NCI-H748 treated with DMSO at 0.1 percent for 48 hours (cell line): ENCODE measurements around the gene KCNIP4.
"Not testable (repeated sequence)": the region's sequence is repeated elsewhere in the genome, so short reads cannot be mapped to it uniquely, and the experiment has no call there.

Experiments
- DNase-seq: peaks from one replicate; lab custom pipeline; 2025; lab: John Stamatoyannopoulos, UW

Gene KCNIP4

DNA sequence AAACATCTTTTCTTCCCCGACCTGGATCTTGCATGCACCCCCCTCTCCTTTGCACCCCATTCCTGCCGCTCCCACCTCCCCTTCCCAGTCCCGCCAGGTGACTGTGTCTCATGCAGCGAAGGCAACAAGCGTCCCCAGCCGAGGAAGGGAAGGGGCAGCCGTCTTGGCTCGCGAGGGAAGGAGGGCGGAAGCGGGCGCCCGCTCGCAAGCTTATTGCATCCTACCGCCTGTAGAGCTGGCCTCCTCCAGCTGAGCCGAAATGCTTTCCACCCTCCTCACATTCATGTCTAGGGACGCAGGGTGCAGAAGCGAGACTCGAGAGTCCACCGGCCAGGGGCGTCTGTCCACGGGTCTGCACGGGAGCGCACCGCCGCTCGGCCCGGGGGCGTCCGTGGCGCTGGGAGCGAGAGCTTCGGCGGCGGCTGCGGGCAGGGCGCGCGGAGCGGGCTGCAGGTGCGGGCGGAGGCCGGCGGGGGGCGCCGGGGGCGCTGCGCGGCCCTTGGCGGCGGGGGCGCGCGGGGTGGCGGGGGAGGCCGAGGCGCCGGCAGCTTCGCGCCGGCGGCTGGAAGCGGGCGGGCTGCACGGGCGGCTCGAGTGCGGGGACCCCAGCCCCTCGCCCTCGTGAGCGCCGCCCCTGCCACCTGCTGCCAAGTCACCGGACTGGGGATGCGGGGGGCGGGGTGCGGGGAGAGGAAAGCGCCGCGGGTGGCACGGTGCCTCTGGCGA is at the start of gene KCNIP4:
KCNIP4 (minus strand) TSS at position 426 of the 726 bp plus-strand sequence.
- DNase-seq: no peak

DNA sequence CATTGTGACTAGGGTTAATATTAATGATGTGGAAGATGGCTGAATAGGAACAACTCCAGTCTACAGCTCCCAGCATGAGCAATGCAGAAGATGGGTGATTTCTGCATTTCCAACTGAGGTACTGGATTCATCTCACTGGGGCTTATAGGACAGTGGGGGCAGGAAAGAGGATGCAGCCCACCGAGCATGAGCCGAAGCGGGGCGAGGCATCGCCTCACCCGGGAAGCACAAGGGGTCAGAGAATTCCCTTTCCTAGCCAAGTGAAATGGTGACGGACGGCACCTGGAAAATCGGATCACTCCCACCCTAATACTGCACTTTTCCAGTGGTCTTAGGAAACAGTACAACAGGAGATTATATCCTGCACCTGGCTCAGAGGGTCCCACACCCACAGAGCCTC is 48.0 kb upstream of the KCNIP4 start:
- DNase-seq: not testable (repeated sequence)

DNA sequence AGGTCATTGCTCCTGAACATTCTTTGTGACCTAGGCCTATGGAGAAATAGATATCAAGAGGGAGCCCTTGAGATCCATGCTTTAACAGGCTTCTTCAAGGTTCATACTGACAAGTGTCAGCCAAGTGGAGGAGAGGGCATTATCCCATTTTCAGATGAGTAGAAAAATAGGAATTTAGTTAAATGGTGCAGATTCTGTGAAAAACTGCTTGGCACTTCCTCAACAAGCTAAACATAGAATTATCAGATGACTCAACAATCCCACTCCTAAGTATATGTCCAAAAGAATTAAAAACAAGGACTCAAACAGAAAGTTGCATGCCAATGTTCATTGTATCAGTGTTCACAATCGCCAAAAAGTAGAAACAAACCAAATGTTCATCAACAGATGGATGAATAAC is 43.8 kb upstream of the KCNIP4 start:
- no peak for DNase-seq

DNA sequence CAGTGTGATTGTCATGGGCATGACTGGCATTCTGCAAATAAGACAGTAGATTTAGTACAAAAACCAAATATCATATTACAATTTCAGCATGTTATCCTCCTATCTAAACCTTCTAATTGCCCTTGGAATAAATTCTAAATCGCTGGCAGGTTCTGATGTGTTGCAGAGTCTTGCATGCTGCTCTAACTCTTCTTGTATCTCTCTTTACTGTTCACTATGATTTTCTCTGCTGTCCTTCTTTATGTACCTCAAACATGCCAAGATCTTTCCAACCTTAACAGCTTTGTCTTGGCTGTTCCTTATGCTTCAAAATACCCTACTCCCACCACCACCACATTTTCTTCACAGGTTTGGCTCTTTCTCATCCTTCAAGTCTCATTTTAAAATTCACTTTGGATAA is 43.0 kb upstream of the KCNIP4 start:
- no peak for DNase-seq

DNA sequence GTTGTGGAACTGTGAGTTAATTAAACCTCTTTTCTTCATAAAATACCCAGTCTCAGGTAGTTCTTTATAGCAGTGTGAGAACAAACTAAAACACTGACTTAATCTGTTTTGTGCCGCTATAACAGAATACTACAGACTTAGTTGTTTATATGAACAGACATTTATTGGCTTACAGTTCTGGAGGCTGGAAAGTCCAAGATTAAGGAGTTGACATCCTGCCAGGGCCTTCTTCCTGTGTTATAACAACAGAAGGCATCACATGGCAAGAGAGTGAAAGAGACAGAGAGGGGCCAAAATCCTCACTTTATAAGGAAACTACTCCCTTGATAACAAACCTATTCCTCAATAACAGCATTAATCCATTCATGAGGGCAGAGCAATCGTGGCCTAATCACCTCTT is 42.5 kb upstream of the KCNIP4 start:
- no peak for DNase-seq

DNA sequence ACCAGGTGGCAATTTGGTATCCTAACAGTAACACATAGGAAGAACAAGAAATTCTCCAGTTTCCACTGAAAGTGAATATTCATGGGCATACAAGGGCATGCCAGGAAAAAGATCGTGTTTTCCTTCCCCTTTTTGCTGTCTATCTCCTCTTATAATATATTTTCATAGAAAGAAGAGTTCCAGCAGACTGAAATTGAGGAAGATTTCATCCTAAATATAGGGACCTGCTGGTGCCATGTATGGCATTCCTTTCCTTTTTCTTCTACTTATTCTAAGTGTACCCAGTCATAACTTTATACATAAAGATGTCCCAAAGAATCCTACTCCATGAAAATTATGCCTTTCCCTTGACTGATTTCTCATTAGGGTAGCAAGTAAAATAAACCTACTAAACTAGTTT is 40.8 kb upstream of the KCNIP4 start:
- DNase-seq: no peak

DNA sequence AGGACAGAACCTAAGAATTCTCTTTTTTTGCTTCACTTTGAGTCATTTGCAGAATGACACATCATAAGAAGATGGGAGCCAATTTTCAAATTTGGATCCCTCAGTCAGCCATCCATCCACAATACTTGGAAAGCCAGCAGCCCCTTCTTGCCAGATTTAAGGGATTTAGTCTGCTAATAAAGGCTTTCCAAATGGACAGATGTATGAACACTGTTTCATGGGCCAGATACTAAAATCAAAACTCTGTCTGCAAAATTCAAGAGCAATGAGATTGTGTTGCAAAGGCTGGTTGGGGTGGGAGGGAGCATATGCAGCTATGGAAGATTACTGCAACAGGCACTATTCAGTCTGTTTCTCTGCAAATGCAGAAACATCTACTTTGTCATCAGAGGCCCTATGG is 37.7 kb upstream of the KCNIP4 start:
- DNase-seq: no peak

DNA sequence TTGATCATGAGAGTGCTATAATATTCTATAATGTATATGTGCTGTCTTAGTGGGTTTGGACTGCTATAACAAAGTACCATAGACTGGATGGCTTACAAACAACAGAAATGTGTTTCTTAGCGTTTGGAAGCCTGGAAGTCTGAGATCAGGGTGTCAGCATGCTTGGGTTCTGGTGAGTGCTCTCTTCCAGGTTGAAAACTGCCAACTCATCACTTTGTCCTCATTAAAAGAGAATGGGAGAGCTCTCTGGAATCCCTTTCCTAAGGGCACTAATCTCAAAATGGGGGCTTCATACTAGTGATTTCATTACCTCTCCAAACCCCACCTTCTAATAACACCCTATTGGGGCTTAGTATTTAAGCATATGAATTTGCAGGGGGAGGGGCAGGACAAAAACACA is 33.5 kb upstream of the KCNIP4 start:
- no peak for DNase-seq

DNA sequence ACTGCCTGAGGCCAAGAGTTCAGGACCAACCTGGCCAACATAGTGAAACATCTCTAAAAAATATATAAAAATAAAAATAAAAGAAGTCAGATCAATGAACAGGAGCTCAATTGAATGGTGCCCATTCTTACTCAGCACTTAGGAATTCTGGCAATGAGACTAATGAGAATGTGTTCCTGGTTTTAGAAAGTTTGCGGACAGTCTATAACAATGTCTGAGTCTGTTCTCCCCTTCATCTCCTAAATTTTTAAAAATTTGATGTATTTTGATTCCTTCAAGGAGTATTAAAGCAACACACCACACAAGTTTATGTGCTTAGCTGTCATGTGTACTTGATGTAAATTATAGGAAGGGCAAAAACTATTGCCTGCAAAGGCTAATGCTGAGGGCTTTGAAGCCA is 30.6 kb upstream of the KCNIP4 start:
- no peak for DNase-seq

DNA sequence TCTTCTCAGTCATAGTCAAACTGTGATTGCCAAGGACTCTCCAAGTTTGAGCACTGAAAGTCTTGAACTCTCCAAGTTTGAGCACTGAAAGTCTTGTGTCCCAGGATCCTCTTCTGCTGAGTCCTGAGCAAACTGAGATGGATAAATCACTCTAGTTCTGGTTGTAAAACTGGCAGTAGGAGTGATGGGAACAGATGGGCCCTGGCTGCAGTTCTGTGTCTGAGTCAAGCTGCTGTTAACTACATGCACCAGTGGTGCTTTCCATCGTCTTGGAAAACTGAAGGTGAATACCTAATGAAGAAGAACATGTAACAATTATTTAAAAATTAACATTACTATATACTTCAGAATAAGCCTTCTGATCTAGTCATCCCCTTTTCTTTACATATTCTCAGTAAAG is 27.6 kb upstream of the KCNIP4 start:
- DNase-seq: no peak

DNA sequence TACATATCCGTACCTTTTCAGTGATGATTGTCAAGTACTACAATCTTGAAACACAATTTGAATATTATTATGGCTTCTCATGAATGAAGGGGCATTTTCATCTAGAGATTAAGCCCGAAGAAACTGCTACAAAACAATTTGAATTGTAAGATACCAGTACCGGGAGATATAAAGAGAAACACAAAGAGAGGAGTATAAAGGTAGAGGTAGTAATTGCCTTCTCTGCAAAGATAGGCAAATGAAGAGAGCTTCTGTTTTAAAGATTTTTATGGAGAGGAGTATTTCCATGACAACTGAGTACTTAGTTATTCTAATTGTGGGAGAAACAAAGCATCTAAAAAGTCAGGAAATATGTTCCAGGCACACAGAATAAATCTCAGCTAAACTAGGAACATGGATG is 25.3 kb upstream of the KCNIP4 start:
- DNase-seq: no peak

DNA sequence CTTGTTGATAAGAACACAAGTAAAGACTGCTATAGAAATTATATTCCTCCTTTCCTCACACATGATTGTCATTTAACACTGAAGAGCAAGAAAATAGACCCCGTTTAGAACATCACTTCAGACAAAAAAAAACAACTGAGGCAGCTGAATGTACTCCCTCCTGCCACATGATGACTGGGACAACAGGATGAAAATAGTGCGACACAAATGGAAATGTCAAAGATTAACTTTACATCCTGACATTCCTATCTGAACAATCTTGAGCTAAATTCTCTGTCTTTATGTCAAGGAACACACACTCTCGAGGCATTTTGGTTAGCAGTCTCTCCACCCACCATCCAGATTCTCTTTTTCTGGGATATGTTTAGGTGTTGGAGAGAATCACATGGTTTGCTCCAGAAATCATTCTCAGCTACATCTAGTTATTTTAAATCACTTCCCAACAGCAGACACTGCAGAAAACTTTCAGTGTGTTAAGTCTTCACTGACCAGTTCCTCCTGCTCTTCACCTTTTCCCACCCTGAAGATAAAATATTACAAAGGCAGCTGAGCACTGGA is 16.3 kb upstream of the KCNIP4 start:
- DNase-seq: no peak

DNA sequence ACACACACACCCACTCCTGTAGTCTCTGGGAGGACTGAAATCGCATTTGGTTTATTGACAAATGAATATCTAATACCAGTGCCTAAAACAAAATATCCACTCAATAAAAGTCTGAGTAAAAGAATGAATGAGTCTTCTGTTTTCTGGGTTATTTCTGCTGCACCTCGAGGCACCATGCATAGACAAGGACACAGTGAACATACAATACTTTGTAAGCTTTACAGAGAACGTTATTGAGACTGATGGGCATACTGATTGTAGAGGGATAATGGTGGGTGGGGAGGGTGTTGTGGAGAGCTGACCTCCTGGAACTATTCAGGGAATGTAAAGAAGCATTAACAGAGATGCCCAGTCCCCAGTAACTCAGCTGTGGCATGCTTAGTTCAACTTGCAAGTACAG is 14.1 kb upstream of the KCNIP4 start:
- no peak for DNase-seq

DNA sequence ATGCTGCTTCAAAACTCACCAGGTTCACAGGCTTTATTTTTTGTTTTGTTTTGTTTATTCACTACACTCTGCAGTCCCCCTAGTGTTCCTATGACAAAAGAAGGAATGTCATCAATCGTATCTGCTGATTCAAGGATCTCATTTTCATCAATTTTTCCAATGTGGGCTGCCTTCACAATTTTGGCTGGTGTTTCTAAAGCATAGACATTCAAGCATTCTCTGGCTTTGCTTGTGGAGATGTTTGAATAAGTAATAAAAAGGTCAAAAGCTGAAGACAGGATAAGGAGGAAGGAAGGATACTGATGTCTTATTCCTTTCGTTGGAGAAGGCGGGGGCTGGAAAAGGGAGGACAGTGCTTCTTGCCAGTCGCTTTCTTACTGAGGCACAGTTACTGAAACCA is 12.2 kb upstream of the KCNIP4 start:
- DNase-seq: no peak

DNA sequence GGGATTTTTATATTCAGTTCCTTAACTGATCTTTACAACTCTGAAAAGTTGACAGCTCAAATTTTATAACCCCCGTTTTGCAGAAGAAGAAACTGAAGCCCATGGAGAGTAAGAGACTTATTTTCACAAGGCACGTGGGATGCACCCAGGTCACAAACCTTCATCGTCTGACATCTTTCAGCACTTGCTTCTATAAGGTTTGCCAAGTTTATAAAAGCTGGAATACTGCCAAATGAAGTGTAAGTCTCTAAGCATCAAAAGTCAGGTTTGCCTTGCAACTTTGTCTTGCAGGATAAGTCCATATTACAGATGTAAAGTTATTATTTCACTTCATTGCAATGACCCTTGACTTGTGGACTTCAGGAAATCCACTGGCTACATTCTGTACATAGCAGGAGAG is 6.3 kb upstream of the KCNIP4 start:
- no peak for DNase-seq

DNA sequence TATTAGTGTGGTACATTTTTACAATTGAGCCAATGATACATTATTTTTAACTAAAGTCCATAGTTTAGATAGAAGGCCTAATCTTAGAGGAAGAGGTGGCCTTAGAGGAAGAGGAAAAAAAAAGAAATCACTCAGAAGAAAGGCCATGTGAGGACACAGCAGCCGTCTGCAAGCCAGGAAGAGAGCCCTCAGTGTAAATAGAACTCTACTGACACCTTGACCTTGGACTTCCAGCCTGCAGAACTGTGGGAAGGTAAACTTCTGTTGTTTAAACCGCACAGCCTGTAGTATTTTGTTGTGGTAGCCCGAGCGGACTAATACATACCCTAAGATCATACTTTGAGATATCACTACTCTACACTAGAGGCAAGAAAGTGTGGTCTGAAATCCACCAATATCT is 5.1 kb upstream of the KCNIP4 start:
- DNase-seq: no peak

DNA sequence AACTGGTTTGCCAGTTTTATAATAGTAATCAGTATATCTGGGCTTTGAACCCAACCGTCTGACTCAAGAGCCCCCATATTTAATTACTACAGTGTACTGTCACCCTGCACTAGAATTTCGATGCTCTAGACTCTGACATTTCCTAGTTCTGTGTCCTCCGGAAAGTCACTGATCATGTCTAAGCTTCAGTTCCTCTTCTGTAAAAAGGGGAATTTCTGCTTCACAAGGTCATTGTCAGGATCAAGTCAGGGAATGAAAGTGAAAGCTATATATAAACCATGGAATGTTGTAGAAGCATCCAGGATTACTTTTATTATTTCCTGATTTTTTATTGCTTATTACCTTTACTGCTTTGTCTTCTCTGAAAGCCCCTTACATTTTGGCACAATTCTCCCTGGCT is 4.0 kb upstream of the KCNIP4 start:
- DNase-seq: no peak

DNA sequence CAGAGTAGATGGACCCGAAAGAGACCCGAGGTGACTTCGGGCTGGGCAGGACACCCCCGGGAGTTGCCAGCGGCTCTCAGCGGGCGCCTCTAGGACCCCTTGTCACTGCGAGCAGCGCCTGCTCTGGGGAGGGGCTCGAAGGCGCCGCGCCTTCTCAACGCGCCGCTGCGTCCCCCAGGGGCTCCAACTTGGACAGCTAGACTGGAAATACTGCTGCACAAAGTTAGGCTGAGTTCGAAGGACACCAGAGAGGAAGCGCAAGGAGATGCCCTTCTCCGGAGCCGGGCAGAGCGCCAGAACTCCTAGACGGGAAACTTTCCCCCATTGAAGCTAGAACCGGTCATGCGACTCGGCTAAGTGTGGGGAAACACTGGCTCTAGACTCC is 493 bp upstream of the KCNIP4 start:
- DNase-seq: peak; percentile 21

DNA sequence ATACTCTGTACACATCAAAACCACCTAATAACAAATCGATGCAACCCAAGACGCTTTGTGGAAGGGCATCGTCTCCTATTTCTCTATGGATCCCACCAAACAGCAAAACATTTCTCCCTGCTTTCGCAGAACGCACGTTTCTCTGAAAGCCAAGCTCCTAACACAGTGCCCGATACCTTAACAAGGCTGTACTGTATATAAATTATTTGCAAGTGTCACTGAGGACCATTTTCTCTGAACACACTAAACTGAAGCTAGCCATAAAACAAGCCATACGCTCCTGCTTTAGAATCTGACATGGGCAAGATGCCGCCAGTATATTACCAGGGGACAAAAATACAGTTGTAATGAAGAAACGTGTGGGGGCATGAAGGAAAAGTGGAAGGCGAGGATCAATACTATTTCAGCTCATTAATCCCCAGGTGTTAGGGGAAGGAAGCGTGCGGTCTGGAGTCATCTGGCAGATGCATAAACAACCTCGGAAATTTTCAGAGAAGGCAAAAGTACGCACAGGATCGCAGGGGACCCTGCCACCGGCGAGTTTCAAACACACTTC is 703 bp downstream of the KCNIP4 start:
- DNase-seq: no peak

DNA sequence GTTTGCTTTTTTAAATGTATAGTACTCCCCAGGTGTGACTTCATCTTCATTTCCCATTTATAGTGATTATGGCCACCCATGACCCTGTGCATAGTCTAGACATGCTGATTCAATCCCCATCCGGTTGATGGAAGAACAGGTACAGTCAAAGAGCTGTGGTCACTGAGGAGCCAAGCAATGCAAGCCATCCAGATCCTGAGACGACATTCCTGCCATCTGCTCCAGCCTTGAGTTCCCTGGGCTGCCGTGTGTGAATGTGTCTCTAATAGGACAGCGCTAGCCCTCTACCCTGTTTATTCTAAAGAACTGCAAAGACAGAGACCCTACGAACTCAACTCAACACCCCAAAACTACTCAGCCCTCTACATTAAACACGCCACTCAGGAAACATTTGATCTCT is 1.7 kb downstream of the KCNIP4 start:
- DNase-seq: no peak

DNA sequence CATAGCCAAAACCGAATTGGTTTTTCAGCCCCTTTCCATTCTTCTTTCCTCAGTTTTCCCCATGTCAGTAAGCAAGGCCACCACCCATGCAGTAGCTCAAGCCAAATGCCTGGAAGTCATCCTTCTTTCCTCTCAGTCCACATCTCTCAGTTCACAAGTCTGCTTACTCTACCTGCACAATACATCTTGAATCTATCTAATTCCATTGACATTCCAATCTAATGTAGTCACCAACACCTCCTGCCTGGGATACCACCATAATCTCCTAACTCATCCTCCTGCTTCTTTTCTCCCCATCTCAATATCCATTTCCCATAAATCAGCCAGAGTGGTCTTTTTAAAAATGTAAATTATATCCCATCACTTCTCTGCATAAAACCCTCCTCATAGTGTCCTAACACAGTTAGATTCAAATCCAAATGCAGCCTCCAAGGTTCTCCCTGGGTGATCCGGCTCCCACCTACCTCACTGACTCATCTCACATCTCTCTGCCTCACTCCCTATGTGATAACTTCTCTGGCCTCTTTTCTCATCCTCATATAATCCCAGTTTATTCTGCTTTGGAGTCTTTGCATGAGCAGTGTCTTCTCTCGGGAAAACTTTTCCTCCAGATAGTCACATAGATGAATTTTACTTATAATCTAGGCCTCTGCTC is 26.9 kb downstream of the KCNIP4 start:
- no peak for DNase-seq

DNA sequence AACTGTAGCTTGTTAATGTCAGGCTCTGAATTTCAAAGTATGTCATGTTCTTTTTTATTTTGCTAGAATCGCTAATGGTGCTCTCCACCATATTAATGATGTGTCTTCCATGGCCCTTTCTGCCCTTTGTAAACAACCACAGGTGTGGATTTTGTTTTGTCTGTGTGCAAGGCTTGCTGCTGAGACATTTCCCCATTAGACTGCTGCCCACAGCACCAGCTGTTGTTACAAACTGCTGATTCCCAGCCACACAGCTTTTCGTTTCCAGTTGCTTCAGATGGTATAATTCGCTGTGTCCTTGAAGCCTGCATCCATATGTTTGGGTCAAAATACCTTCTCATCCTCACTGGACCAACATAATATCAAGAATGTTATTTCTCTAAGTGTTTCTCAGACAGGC is 32.8 kb downstream of the KCNIP4 start:
- DNase-seq: no peak

DNA sequence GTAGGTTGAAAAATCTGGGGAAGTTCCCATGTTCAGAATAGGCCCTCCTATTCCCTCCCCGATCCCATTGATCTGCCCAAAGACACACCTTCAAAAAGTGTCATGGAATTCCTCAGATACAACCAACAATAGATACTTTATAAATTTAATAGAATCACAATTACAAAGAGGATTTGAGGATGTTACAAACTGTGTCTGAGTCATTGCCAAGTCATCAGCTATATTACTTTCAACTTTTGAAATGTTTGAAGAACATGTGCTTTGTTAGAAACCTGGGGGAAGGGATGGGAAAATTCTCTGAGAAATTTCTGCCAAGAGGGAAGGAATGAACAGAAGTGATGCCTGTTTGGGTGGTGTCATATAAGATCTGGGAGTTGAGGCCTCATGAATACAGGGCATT is 46.7 kb downstream of the KCNIP4 start:
- no peak for DNase-seq

DNA sequence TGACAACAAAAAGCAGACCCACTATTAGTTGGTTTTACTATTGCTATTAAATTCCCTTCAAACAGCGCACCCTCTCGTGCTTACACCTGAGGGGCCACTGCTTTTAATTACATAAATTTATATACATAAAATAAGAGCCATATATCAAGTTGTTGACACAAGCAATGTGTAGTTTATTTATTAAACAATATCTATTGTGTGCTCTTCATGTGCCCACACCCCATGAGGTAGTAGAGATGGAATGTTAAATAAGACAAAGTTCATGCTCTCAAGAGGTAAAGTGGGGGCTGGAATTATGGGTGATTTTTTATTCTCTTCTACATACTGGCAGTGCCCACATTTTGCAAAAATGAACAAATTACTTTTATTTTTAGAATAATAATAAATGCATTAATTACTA is 47.3 kb downstream of the KCNIP4 start:
- no peak for DNase-seq
